GM20000 (cell line): ENCODE data around the gene SLC2A10.

Source experiments
- DNase-seq: peaks from one replicate; pipeline ENCODE4 v3.0.0; 2012; ENCODE audit warnings: low spot score
- TF ChIP-seq, protein P1 (sequence below): IDR thresholded peaks from 2 replicates; pipeline ENCODE4 v1.5.1; 2012; ENCODE audit warnings: mild to moderate bottlenecking, control low read depth; ENCODE audit errors: extremely low read depth, missing control alignments

Gene SLC2A10

DNA sequence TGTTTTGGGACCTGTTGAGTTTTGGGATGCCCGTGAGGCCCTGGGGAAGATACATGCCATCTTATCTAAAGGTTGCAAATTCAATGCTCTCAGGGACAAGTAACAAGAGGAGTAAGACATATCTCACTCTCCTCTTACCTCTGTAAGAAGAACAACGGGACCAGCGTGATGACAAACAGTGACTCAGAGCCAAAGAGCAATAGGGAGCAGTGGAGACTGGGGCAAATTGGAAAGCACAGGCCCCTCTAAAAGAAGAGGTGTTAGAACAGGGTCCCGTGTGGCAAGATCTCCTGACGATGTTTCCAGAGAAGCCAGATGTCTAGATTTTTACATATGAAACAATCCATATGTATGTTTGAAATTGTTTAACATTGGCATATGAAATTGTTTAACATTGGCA is 31.8 kb upstream of the SLC2A10 start:
- DNase-seq: no peak

DNA sequence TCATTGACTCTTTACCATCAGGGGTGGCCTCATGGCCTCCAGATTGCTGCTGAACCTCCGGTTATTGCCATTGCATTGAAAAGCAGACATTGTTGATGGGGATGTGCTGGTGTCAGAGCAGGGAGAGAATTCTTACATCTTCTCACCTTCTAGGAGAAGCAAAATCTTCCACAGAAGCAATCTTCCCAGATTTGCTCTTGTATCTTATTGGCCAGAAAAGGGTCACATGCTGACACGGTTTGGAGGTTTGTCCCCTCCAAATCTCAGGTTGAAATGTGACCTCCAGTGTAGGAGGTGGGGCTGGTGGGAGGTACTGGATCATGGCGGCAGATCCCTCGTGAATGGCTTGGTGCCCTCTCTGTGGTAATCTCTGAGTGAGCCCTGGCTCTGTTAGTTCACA is 30.9 kb upstream of the SLC2A10 start:
- TF ChIP-seq, protein P1, sequence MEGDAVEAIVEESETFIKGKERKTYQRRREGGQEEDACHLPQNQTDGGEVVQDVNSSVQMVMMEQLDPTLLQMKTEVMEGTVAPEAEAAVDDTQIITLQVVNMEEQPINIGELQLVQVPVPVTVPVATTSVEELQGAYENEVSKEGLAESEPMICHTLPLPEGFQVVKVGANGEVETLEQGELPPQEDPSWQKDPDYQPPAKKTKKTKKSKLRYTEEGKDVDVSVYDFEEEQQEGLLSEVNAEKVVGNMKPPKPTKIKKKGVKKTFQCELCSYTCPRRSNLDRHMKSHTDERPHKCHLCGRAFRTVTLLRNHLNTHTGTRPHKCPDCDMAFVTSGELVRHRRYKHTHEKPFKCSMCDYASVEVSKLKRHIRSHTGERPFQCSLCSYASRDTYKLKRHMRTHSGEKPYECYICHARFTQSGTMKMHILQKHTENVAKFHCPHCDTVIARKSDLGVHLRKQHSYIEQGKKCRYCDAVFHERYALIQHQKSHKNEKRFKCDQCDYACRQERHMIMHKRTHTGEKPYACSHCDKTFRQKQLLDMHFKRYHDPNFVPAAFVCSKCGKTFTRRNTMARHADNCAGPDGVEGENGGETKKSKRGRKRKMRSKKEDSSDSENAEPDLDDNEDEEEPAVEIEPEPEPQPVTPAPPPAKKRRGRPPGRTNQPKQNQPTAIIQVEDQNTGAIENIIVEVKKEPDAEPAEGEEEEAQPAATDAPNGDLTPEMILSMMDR: no peak

More for the DNA sequence above, 31.8 kb upstream of the SLC2A10 start:
- TF ChIP-seq, protein P1: no peak

DNA sequence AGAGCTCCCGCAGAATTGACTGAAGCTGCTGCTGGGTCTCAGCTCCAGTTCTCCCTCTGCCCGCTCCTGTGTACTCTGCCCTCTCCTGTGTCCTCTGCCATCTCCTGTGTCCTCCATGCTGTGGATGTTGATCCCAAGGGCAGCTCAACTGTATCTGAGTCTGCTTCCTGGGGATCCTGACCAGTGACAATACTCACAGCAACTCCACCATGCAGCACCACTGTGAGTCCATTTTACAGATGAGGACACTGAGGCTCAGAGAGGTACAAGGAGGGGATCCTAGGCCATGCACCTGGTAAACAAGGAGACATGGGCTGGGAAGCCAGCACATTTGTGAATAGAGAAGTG is 28.8 kb upstream of the SLC2A10 start:
- TF ChIP-seq, protein P1: no peak
- DNase-seq: no peak

More for the DNA sequence above, 30.9 kb upstream of the SLC2A10 start:
- no peak for DNase-seq

DNA sequence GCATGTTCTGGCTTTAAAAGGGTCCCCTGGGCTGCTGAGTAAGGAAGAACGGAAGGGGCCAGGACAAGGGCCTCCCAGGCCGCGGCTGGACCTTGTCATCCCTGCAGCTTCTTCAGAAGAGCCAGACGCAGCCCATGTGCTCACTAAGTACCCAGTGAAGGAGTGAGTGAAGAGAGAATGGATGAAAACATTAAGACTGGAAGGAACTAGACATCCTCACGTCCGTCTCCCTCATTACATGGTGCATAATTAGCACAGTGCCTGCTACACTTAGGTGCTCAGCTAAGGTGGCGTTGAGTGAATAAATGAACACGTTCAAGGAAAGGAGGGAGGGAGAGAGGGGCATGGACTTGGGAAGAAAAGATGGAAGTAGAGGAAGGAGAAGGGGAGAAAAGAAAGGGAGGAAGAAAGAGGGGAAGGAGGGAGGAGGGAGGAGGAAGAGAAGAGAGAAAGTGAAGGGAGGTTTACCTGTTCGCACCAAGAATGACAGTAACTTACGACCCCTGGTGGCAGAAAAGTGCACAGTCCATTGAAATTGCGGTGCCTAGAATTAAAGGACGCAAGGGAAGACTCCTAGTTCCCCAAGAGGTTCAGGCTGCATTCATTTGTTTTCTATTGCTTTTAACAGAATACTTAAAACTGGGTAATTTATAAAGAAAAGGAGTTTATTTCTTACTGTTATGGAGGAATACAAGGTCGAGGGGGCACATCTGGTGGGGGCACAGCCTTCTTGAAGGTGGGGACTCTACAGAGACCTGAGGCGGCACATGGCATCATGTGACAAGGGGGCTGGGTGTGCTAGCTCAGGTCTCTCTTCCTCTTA is 28.2 kb upstream of the SLC2A10 start:
- TF ChIP-seq, protein P1: peak; percentile 69
- peak; percentile 71 for DNase-seq

DNA sequence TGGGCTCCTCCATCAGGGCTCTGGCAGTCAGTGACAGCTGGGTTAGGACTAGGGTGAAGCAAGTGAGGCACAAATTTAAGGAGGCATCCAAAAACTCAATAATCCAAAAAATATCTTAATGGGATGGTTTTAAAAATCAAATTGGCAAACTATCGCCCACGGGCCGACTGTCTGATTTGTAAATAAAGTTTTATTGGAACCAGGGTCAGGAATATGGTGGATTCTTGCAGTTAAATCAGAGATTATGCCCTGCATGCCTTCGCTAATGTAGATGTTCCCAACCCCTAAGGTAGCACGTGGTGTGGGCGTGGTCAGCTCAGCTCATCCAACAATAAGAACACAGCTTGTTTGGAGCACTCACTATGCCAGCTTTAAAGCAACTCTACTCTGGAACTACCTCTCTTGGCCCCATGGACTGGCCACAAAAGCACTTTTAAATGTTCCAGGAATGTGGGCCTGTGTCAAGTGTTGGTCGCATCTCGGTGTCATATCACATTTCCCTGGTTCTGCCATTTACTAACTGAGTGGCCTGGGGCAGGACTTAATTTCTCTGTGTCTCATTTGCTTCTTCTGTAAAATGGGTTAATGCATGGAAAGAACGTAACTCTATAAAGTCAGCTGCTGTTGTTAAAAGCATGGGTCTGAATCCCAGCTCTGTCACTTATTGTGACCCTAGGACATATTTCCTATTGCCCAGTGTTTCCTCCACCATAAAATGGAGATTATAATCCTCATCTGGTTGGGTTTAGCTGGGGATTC is 27.2 kb upstream of the SLC2A10 start:
- TF ChIP-seq, protein P1: no peak

DNA sequence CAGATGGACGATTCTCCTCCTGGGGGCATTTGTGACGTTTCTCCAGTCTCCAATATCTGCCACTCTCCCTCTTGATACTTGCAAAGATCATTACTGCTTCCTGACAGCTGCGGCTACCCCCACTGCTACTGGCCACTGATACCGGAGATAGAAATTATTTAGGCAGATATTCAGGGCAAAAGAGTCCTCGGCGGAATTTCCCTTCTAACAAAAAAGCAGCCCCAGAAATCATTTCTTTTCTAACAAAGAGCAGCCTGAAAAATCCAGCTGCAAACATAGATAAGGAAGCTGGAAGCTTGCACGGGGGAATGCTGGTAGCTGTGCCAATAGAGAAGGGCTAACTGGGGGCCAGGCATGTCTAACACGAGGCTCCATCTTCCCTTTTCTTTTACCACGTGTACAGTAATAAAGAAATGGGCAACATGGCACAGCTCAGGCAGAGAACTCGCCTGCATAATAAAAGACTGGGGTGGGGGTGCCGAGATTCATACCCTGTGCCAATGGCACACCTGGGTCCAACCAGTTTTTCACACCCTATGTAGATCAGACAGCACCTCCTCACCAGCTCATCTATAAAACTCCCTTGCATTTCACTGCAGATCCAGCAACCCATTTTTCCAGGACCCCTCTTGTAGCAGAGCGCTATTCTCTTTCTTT is 26.3 kb upstream of the SLC2A10 start:
- DNase-seq: no peak
- TF ChIP-seq, protein P1: no peak

More for the DNA sequence above, 27.2 kb upstream of the SLC2A10 start:
- DNase-seq: no peak

DNA sequence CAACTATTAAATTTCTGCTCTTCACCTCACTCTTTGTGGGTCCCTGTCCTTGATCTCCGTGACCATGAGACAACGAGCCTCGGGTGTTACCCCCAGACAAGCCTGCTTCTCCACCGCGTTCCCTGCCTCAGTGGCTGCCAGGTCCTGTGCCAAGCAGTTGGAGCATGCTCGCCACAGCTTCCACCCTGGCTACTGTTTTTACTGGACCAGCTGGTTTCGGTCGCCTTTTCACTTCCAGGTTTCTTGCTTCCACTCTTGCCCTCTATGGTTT is 25.8 kb upstream of the SLC2A10 start:
- DNase-seq: no peak
- TF ChIP-seq, protein P1: no peak
